ENCODE measurements around the gene TIGD3. TPM values are rescaled to one million over a fixed set of nuclear protein-coding genes. Genes with fewer than 3 reads are reported as not detected.

TIGD3 gene
- total and polyA plus RNA-seq, 2 donors (not counting 3 experiments of a cell fraction or from before 2014, with no cell fraction given) = 0.18 to 0.27 TPM

GRCh38 chr11:65352783-65353182 is 1.8 kb upstream of the TIGD3 start:
- intact Hi-C loops (cut with micrococcal nuclease) = no loop called here
- Histone ChIP-seq H3K9me1 (replicated peaks; ENCODE audit: control insufficient read depth, extremely low read depth, insufficient read depth, low read length) (no peaks in the 10 kb centered on the region), H3K4me3 (replicated peaks in 1 of 3; ENCODE audit: insufficient read depth in 1 of 3, low read depth in 1 of 3, low read length in 3 of 3) (no peak overlapping the region), H3K9me3 (replicated peaks; ENCODE audit: control insufficient read depth, insufficient read depth, low read length) (no peaks in the 10 kb centered on the region), H3K4me2 (ENCODE audit: insufficient read depth, low read length) (no peak overlapping the region), H3K9ac (replicated peaks; ENCODE audit: extremely low read depth, insufficient read depth, low read length) (no peak overlapping the region), H3K36me3 (ENCODE audit: control insufficient read depth in 2 of 2, extremely low read depth in 1 of 2, insufficient read depth in 2 of 2, low read length in 2 of 2) (peaks cover 25% of the 10 kb centered on the region in 2 experiments), H3K27me3 (ENCODE audit: control insufficient read depth in 2 of 2, insufficient read depth in 2 of 2, low read length in 2 of 2) (peaks cover 5 to 6% of the 10 kb centered on the region in 2 experiments), H3K27ac (ENCODE audit: insufficient read depth, low read depth, low read length) (no peak overlapping the region), H3K79me2 (ENCODE audit: control insufficient read depth, insufficient read depth, low read length) (no peaks in the 10 kb centered on the region), H4K20me1 (replicated peaks; ENCODE audit: control insufficient read depth, extremely low read depth, insufficient read depth, low read length) (no peaks in the 10 kb centered on the region), H2AFZ (ENCODE audit: low read depth, low read length) (no peak overlapping the region), H3K4me1 (ENCODE audit: control insufficient read depth, extremely low read depth, insufficient read depth, low read length) (peaks cover 14% of the 10 kb centered on the region)
- ChIA-PET POLR2A (interaction anchor here (0.7 kb wide), 1 partner anchor 92 kb away, joined by 3 read pairs; no protein-coding TSS in a partner anchor), CTCF (interaction anchor here (1.4 to 5.0 kb wide), 10 partner anchors 11 to 148 kb away, joined by 3 to 52 read pairs (median 7); partner anchors contain the start of genes CDC42EP2 and DPF2)
- DNase-seq (ENCODE audit: low read depth, low spot score) = peak; percentile 29
- no peak for FAIRE-seq
- BruUV-seq (replicated peaks) = no TSS peak
- dilution Hi-C loops (cut with MboI; ENCODE audit: extremely low pct_ligation_motif_present, low sequenced_read_pairs) = no loop called here
- TF ChIP-seq FOS (IDR thresholded peaks at IDR 0.05; ENCODE audit: borderline replicate concordance, insufficient read depth, low read length) = no peak
- TF ChIP-seq, protein P1, sequence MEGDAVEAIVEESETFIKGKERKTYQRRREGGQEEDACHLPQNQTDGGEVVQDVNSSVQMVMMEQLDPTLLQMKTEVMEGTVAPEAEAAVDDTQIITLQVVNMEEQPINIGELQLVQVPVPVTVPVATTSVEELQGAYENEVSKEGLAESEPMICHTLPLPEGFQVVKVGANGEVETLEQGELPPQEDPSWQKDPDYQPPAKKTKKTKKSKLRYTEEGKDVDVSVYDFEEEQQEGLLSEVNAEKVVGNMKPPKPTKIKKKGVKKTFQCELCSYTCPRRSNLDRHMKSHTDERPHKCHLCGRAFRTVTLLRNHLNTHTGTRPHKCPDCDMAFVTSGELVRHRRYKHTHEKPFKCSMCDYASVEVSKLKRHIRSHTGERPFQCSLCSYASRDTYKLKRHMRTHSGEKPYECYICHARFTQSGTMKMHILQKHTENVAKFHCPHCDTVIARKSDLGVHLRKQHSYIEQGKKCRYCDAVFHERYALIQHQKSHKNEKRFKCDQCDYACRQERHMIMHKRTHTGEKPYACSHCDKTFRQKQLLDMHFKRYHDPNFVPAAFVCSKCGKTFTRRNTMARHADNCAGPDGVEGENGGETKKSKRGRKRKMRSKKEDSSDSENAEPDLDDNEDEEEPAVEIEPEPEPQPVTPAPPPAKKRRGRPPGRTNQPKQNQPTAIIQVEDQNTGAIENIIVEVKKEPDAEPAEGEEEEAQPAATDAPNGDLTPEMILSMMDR (IDR thresholded peaks at IDR 0.05; ENCODE audit: extremely low read depth in 1 of 2, insufficient read depth in 1 of 2, low read depth in 1 of 2, low read length in 2 of 2) = peak; percentile 16 to 20

DNA sequence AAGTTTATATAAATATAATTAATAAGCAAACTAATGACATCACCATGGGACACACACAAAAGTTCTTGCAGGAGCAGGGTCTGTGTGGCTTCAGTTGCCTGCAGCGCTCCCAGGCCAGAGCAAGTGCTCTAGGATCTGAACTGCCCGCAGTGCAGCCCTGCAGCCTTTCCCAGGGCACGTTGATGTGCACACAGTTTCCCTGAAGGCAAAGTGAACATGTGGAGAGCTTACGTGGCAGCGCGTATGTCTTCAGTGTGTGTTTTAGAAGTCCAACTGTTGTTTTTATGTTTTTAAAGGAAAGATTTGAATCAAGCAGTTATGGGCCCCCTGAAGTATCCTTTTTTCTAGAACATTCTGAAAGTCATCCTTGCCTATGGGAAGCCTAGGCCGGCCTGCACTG is 1.2 kb upstream of the TIGD3 start:
- POLR2A ChIA-PET = interaction anchor here (0.7 to 1.0 kb wide), 2 partner anchors 78 to 91 kb away, joined by 3 read pairs; no protein-coding TSS in a partner anchor
- no peak overlapping the region for H3K27ac ChIP-seq (ENCODE audit: insufficient read depth, low read depth, low read length)

More for the DNA sequence above, 1.2 kb upstream of the TIGD3 start:
- TF ChIP-seq POLR2AphosphoS5 (IDR thresholded peaks at IDR 0.05; ENCODE audit: insufficient read depth, low read depth, low read length) (no peak), JUN (IDR thresholded peaks at IDR 0.05; ENCODE audit: borderline replicate concordance, insufficient read depth, insufficient read length, low read depth) (no peak), GATA2 (IDR thresholded peaks at IDR 0.05; ENCODE audit: insufficient read depth, insufficient read length, low read depth, low read length) (no peak), FOS (IDR thresholded peaks at IDR 0.05; ENCODE audit: borderline replicate concordance, insufficient read depth, low read length) (no peak), EZH2 (IDR thresholded peaks at IDR 0.05; ENCODE audit: borderline replicate concordance, low read depth, low read length, severe bottlenecking) (no peak), POLR2A (IDR thresholded peaks at IDR 0.05; ENCODE audit: low read depth, low read length) (no peak), MYC (IDR thresholded peaks at IDR 0.05; ENCODE audit: low read depth, low read length) (no peak)
- TF ChIP-seq, protein P2, sequence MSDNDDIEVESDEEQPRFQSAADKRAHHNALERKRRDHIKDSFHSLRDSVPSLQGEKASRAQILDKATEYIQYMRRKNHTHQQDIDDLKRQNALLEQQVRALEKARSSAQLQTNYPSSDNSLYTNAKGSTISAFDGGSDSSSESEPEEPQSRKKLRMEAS (IDR thresholded peaks at IDR 0.05; ENCODE audit: insufficient read depth, insufficient read length) = no peak
- TF ChIP-seq, protein P1 (IDR thresholded peaks at IDR 0.05; ENCODE audit: extremely low read depth in 1 of 2, insufficient read depth in 1 of 2, low read depth in 1 of 2, low read length in 2 of 2) = no peak
- peaks cover 21 to 25% of the 10 kb centered on the region in 2 experiments for H3K36me3 ChIP-seq (ENCODE audit: control insufficient read depth in 2 of 2, extremely low read depth in 1 of 2, insufficient read depth in 2 of 2, low read length in 2 of 2)
- no TSS peak for BruUV-seq (replicated peaks)
- no peak for DNase-seq (ENCODE audit: low read depth, low spot score)
- peaks cover 5 to 6% of the 10 kb centered on the region in 2 experiments for H3K27me3 ChIP-seq (ENCODE audit: control insufficient read depth in 2 of 2, insufficient read depth in 2 of 2, low read length in 2 of 2)
- no peaks in the 10 kb centered on the region for H3K9me1 ChIP-seq (replicated peaks; ENCODE audit: control insufficient read depth, extremely low read depth, insufficient read depth, low read length)
- H3K9ac ChIP-seq (replicated peaks; ENCODE audit: extremely low read depth, insufficient read depth, low read length) = no peak overlapping the region
- H4K20me1 ChIP-seq (replicated peaks; ENCODE audit: control insufficient read depth, extremely low read depth, insufficient read depth, low read length) = no peaks in the 10 kb centered on the region
- intact Hi-C loops (cut with micrococcal nuclease) = no loop called here
- H3K4me3 ChIP-seq (replicated peaks in 1 of 3; ENCODE audit: insufficient read depth in 1 of 3, low read depth in 1 of 3, low read length in 3 of 3) = no peak overlapping the region
- no peaks in the 10 kb centered on the region for H3K9me3 ChIP-seq (replicated peaks; ENCODE audit: control insufficient read depth, insufficient read depth, low read length)
- FAIRE-seq = no peak
- CTCF ChIA-PET = interaction anchor here (1.4 to 5.0 kb wide), 9 partner anchors 19 to 157 kb away, joined by 4 to 52 read pairs (median 6); partner anchors contain the start of genes CDC42EP2 and DPF2
- H3K4me1 ChIP-seq (ENCODE audit: control insufficient read depth, extremely low read depth, insufficient read depth, low read length) = peaks cover 14% of the 10 kb centered on the region
- H3K4me2 ChIP-seq (ENCODE audit: insufficient read depth, low read length) = no peak overlapping the region
- dilution Hi-C loops (cut with MboI; ENCODE audit: extremely low pct_ligation_motif_present, low sequenced_read_pairs) = no loop called here
- no peak overlapping the region for H2AFZ ChIP-seq (ENCODE audit: low read depth, low read length)
- H3K79me2 ChIP-seq (ENCODE audit: control insufficient read depth, insufficient read depth, low read length) = no peaks in the 10 kb centered on the region

All from endothelial cell of umbilical vein (primary cell).